Panc1 (cell line): ENCODE measurements around the gene AFF3. TPM values are rescaled to one million over a fixed set of nuclear protein-coding genes. Genes with fewer than 3 reads are reported as not detected.

Experiments used
- ATAC-seq: fragments of 200-7000 bp; cut with Tn5 transposase; 2 replicates; pipeline ENCODE4 v1.9.1; 2020; ENCODE audit warnings: mild to moderate bottlenecking, moderate library complexity
- BruUV-seq: library from RNA; stranded (reverse); fragments of 400-500 nt; replicated peaks from 2 replicates; lab custom pipeline; 2021; lab: Mats Ljungman, UMichigan
- CTCF ChIA-PET: fragments of 300-600 bp; sonication (Branson Sonifier 250); formaldehyde crosslinking; loops from one replicate; lab custom pipeline; 2022; ENCODE audit warnings: antibody characterized with exemption; lab: Charles Lee
- POLR2A ChIA-PET: fragments of 300-600 bp; sonication (Branson Sonifier 250); formaldehyde crosslinking; loops from one replicate; lab custom pipeline; 2022; ENCODE audit warnings: antibody characterized with exemption; lab: Charles Lee
- DNase-seq: peaks from one replicate; pipeline ENCODE4 v3.0.0-alpha.2; 2010; ENCODE audit warnings: low read depth, low spot score
- H3K27ac ChIP-seq: 2 replicates; pipeline ENCODE4 v1.5.1; 2011; ENCODE audit warnings: mild to moderate bottlenecking, low read length, inconsistent platforms
- H3K27me3 ChIP-seq: fragments of 200-500 bp; sonication (Bioruptor generic); 2 replicates; pipeline ENCODE4 v1.6.0; 2014; ENCODE audit warnings: low read length, inconsistent platforms; ENCODE audit not compliant: control insufficient read depth, insufficient read depth
- H3K36me3 ChIP-seq: fragments of 200-500 bp; sonication (Bioruptor generic); 2 replicates; pipeline ENCODE4 v1.5.1; 2014; ENCODE audit warnings: inconsistent platforms, mild to moderate bottlenecking, low read length, moderate library complexity; ENCODE audit not compliant: control insufficient read depth, insufficient read depth
- H3K4me1 ChIP-seq: 2 replicates; pipeline ENCODE4 v1.5.1; 2011; ENCODE audit warnings: inconsistent platforms, mild to moderate bottlenecking, low read length, moderate library complexity; ENCODE audit not compliant: control insufficient read depth, insufficient read depth
- H3K4me3 ChIP-seq, 2 experiments: 2 replicates each; pipeline ENCODE4 v1.5.1; 2011 to 2012; ENCODE audit warnings: low read depth in 2 of 2, low read length in 2 of 2, mild to moderate bottlenecking in 2 of 2, inconsistent platforms in 1 of 2, moderate library complexity in 1 of 2
- H3K9me3 ChIP-seq: fragments of 200-500 bp; sonication (Bioruptor generic); 2 replicates; pipeline ENCODE4 v1.5.1; 2014; ENCODE audit warnings: low read depth, mild to moderate bottlenecking, inconsistent platforms, low read length, moderate library complexity; ENCODE audit not compliant: control insufficient read depth, insufficient read depth
- POLR2AphosphoS5 ChIP-seq: IDR thresholded peaks from 2 replicates; pipeline ENCODE4 v1.6.1; 2012; ENCODE audit warnings: mild to moderate bottlenecking, low read depth, low read length, moderate library complexity
- REST ChIP-seq, 2 experiments: IDR thresholded peaks; 2 replicates each; pipeline ENCODE4 v1.6.1; 2011 to 2012; ENCODE audit warnings: low read depth in 2 of 2, control low read depth in 1 of 2, low read length in 1 of 2, mild to moderate bottlenecking in 1 of 2, moderate library complexity in 1 of 2; ENCODE audit not compliant: insufficient read depth in 1 of 2
- SIN3A ChIP-seq: IDR thresholded peaks from 2 replicates; pipeline ENCODE4 v1.6.1; 2012; ENCODE audit warnings: low read depth, mild to moderate bottlenecking, low read length, moderate library complexity, borderline replicate concordance; ENCODE audit not compliant: insufficient read depth
- TCF7L2 ChIP-seq: IDR thresholded peaks from 2 replicates; pipeline ENCODE4 v1.6.1; 2011; ENCODE audit warnings: mild to moderate bottlenecking, low read depth, low read length, inconsistent platforms
- in situ Hi-C: cut with HindIII; loops from 2 replicates; pipeline ENCODE4 v1.10.0; 2016; ENCODE audit warnings: low sequenced_read_pairs, low pct_unique_long_range_greater_than_20kb
- intact Hi-C: fragments of 100-400 bp; cut with micrococcal nuclease; formaldehyde crosslinking; loops from one replicate; pipeline ENCODE4 v1.10.0; 2022; ENCODE audit not compliant: unreplicated experiment
- total RNA-seq: library from RNA; stranded (reverse); gene quantifications from one replicate; pipeline ENCODE4 v1.2.1, GENCODE V29; 2021; ENCODE audit not compliant: unreplicated experiment
- TF ChIP-seq, protein P1 (sequence below): fragments of 450-650 bp; IDR thresholded peaks from 2 replicates; pipeline ENCODE4 v1.5.1; 2017; ENCODE audit warnings: mild to moderate bottlenecking

The AFF3 gene
- total RNA-seq, 1 experiment from 2014 or later = 2.2 TPM

DNA sequence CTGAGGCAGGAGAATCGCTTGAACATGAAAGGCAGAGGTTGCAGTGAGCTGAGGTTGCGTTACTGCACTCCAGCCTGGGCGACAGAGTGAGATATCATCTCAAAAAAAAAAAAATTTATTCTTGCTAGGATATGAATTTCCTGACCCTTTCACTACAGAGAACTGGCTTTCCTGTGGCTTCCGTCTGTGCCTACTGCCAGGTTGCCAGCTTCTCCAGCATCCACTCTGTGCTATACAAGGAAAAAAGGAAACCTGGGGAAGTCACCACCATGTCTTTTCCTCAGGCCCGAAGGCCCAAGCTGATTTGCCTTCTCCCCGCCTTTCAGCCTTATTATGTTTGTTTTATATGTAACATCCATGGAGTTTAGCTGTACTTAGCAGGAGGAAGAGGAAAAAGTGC lies 530.6 kb downstream of the AFF3 start:
- ChIA-PET CTCF (no interaction called here), POLR2A (no interaction called here)
- no peak for ATAC-seq
- H3K36me3 ChIP-seq = no peaks in the 10 kb centered on the region
- no peaks in the 10 kb centered on the region for H3K4me1 ChIP-seq
- no peaks in the 10 kb centered on the region for H3K9me3 ChIP-seq
- intact Hi-C loops (no loop called here), in situ Hi-C loops (no loop called here)
- no peak overlapping the region for H3K4me3 ChIP-seq
- BruUV-seq = no TSS peak
- H3K27ac ChIP-seq = no peak overlapping the region
- H3K27me3 ChIP-seq = no peaks in the 10 kb centered on the region; the same call in 1 of the 2 replicates
- DNase-seq = no peak
- no peak for TF ChIP-seq REST (IDR thresholded peaks at IDR 0.05; ENCODE audit: insufficient read depth in 1 of 2, low read depth in 2 of 2, low read length in 1 of 2)
- no peak for TF ChIP-seq POLR2AphosphoS5
- TF ChIP-seq SIN3A = no peak
- TF ChIP-seq, protein P1, sequence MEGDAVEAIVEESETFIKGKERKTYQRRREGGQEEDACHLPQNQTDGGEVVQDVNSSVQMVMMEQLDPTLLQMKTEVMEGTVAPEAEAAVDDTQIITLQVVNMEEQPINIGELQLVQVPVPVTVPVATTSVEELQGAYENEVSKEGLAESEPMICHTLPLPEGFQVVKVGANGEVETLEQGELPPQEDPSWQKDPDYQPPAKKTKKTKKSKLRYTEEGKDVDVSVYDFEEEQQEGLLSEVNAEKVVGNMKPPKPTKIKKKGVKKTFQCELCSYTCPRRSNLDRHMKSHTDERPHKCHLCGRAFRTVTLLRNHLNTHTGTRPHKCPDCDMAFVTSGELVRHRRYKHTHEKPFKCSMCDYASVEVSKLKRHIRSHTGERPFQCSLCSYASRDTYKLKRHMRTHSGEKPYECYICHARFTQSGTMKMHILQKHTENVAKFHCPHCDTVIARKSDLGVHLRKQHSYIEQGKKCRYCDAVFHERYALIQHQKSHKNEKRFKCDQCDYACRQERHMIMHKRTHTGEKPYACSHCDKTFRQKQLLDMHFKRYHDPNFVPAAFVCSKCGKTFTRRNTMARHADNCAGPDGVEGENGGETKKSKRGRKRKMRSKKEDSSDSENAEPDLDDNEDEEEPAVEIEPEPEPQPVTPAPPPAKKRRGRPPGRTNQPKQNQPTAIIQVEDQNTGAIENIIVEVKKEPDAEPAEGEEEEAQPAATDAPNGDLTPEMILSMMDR = no peak
- TF ChIP-seq TCF7L2 = no peak

DNA sequence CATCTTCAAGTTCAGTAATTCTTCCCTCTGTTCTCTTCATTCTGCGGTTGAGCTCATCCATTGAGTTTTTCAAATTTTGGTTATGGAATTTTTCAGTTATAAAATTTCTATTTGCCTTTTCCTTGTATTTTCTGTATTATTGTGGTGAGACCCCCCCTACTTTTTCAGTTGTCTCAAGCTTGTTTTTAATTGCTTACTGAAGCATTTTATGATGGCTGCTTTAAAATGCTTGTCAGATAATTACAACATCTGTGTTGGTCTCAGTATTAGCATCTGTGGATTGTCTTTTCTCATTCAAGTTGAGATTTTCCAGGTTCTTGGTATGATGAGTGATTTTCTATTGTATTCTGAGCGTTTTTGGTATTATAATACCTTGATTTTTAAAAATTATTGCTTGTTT lies 531.4 kb downstream of the AFF3 start:
- ChIA-PET POLR2A (interaction anchor here (0.7 kb wide), 1 partner anchor 461 kb away, joined by 3 read pairs; no protein-coding TSS in a partner anchor), CTCF (interaction anchor here (0.5 kb wide), 1 partner anchor 925 kb away, joined by 4 read pairs; no protein-coding TSS in a partner anchor)
- DNase-seq = no peak

More for the DNA sequence above, 531.4 kb downstream of the AFF3 start:
- intact Hi-C loops = no loop called here
- BruUV-seq = no TSS peak
- Histone ChIP-seq H3K36me3 (no peaks in the 10 kb centered on the region), H3K4me1 (no peaks in the 10 kb centered on the region), H3K4me3 (no peak overlapping the region), H3K27me3 (no peaks in the 10 kb centered on the region; the same call in 1 of the 2 replicates), H3K27ac (no peak overlapping the region), H3K9me3 (no peaks in the 10 kb centered on the region)
- in situ Hi-C loops = no loop called here
- no peak for TF ChIP-seq REST (IDR thresholded peaks at IDR 0.05; ENCODE audit: insufficient read depth in 1 of 2, low read depth in 2 of 2, low read length in 1 of 2)
- no peak for TF ChIP-seq POLR2AphosphoS5
- no peak for TF ChIP-seq TCF7L2
- no peak for TF ChIP-seq SIN3A
- TF ChIP-seq, protein P1 = no peak
- no peak for ATAC-seq
